ENCODE results near the gene KDM7A.

- no peak for TF ChIP-seq CTCF (IDR thresholded peaks at IDR 0.05)
- TF ChIP-seq POLR2A (IDR thresholded peaks at IDR 0.05): no peak
Observed at GRCh38 chr7:140036224-140036962, 140.4 kb downstream of the KDM7A start.
